HCT116 (cell line): ENCODE data around the gene DHRS7B. TPM values are rescaled to one million over a fixed set of nuclear protein-coding genes. Genes with fewer than 3 reads are reported as not detected.

Source experiments
- ATAC-seq: fragments of 200-7000 bp; cut with Tn5 transposase; 2 replicates; pipeline ENCODE4 v1.9.1; 2020; ENCODE audit warnings: mild to moderate bottlenecking, moderate library complexity
- BruUV-seq: library from RNA; stranded (reverse); fragments of 400-500 nt; replicated peaks from 2 replicates; lab custom pipeline; 2021; lab: Mats Ljungman, UMichigan
- CTCF ChIA-PET: fragments of 300-600 bp; sonication (Branson Sonifier 250); formaldehyde crosslinking; loops from one replicate; lab custom pipeline; 2021; ENCODE audit warnings: antibody characterized with exemption; lab: Charles Lee
- POLR2A ChIA-PET: fragments of 300-600, 350-600 bp; sonication (Branson Sonifier 250); formaldehyde crosslinking; loops from one replicate; lab custom pipeline; 2021; ENCODE audit warnings: antibody characterized with exemption; lab: Charles Lee
- RAD21 ChIA-PET, 2 experiments: fragments of 300-600 bp; sonication (Branson Sonifier 250); formaldehyde crosslinking; loops; one replicate each; lab custom pipeline; 2023; ENCODE audit warnings: low total read pairs in 2 of 2; ENCODE audit not compliant: uncharacterized antibody in 2 of 2, unreplicated experiment in 2 of 2, low non-redundant PET in 1 of 2; lab: Charles Lee
- DNase-seq: peaks from one replicate; pipeline ENCODE4 v3.0.0-alpha.2; 2010; ENCODE audit warnings: low read depth, low spot score
- H2AFZ ChIP-seq: fragments of 200-600 bp; shearing (Covaris generic), sonication (generic); 2 replicates; pipeline ENCODE4 v1.6.1; 2017; ENCODE audit warnings: low read depth, mixed run types, mixed read lengths, antibody characterized with exemption, low read length; ENCODE audit not compliant: poor library complexity, severe bottlenecking
- H3K27ac ChIP-seq: 2 replicates; pipeline ENCODE4 v1.5.1; 2012; ENCODE audit warnings: low read depth, low read length
- H3K27me3 ChIP-seq: fragments of 200-600 bp; sonication (generic); 2 replicates; pipeline ENCODE4 v1.6.1; 2016; ENCODE audit warnings: mixed run types, low read length, mixed read lengths; ENCODE audit not compliant: insufficient read depth
- H3K36me3 ChIP-seq, 2 experiments: fragments of 200-500 bp in 1 of 2; fragments of 200-600 bp in 1 of 2; sonication (Bioruptor generic) in 1 of 2; sonication (generic) in 1 of 2; 2 replicates each; pipeline versions ENCODE4 v1.5.1 to v1.6.1; 2014 to 2016; ENCODE audit warnings: low read length in 2 of 2, inconsistent platforms in 1 of 2, mixed read lengths in 1 of 2, mixed run types in 1 of 2; ENCODE audit not compliant: insufficient read depth in 2 of 2, control insufficient read depth in 1 of 2
- H3K4me1 ChIP-seq, 2 experiments: fragments of 200-600 bp in 1 of 2; sonication (generic) in 1 of 2; 2 replicates each; pipeline versions ENCODE4 v1.5.1 to v1.6.1; 2012 to 2017; ENCODE audit warnings: low read length in 2 of 2, inconsistent platforms in 1 of 2, mild to moderate bottlenecking in 1 of 2, mixed read lengths in 1 of 2, mixed run types in 1 of 2, moderate library complexity in 1 of 2; ENCODE audit not compliant: insufficient read depth in 2 of 2, control insufficient read depth in 1 of 2
- H3K4me2 ChIP-seq: fragments of 200-600 bp; sonication (generic); 2 replicates; pipeline ENCODE4 v1.6.1; 2017; ENCODE audit warnings: mixed run types, low read length, mixed read lengths
- H3K4me3 ChIP-seq, 2 experiments: fragments of 200-600 bp in 1 of 2; sonication (generic) in 1 of 2; replicated peaks in 1 of 2; 2 replicates each; pipeline ENCODE4 v1.5.1; 2011 to 2016; ENCODE audit warnings: low read length in 2 of 2, control low read depth in 1 of 2, low read depth in 1 of 2, mild to moderate bottlenecking in 1 of 2, mixed read lengths in 1 of 2, mixed run types in 1 of 2
- H3K79me2 ChIP-seq: fragments of 200-600 bp; sonication (generic); 2 replicates; pipeline ENCODE4 v1.6.1; 2017; ENCODE audit warnings: mild to moderate bottlenecking, mixed run types, low read length, moderate library complexity, mixed read lengths; ENCODE audit not compliant: insufficient read depth
- H3K9ac ChIP-seq: fragments of 200-600 bp; sonication (generic); 2 replicates; pipeline ENCODE4 v1.6.1; 2016; ENCODE audit warnings: low read length, mixed read lengths
- H3K9me2 ChIP-seq: fragments of 200-600 bp; sonication (generic), shearing (Covaris generic); 2 replicates; pipeline ENCODE4 v1.6.1; 2017; ENCODE audit warnings: mixed run types, mild to moderate bottlenecking, moderate library complexity; ENCODE audit not compliant: insufficient read depth
- H3K9me3 ChIP-seq, 2 experiments: fragments of 200-500 bp in 1 of 2; fragments of 200-600 bp in 1 of 2; sonication (Bioruptor generic) in 1 of 2; sonication (generic) in 1 of 2; 2 replicates each; pipeline ENCODE4 v1.6.1; 2014 to 2017; ENCODE audit warnings: low read length in 2 of 2, mixed read lengths in 2 of 2, inconsistent platforms in 1 of 2, low read depth in 1 of 2, mild to moderate bottlenecking in 1 of 2, mixed run types in 1 of 2, moderate library complexity in 1 of 2; ENCODE audit not compliant: control insufficient read depth in 1 of 2, insufficient read depth in 1 of 2
- H4K20me1 ChIP-seq: fragments of 200-600 bp; sonication (generic), shearing (Covaris generic); 2 replicates; pipeline ENCODE4 v1.6.1; 2017; ENCODE audit warnings: mixed run types, mild to moderate bottlenecking, moderate library complexity; ENCODE audit not compliant: insufficient read depth
- CBX3 ChIP-seq: IDR thresholded peaks from 2 replicates; pipeline ENCODE4 v1.6.1; 2012; ENCODE audit warnings: low read depth
- CEBPB ChIP-seq: IDR thresholded peaks from 2 replicates; pipeline ENCODE4 v1.6.1; 2012; ENCODE audit warnings: low read depth
- EGR1 ChIP-seq: IDR thresholded peaks from 2 replicates; pipeline ENCODE4 v1.6.1; 2012; ENCODE audit warnings: low read depth
- EZH2 ChIP-seq: fragments of 200-600 bp; sonication (generic); IDR thresholded peaks from 2 replicates; pipeline ENCODE4 v1.6.1; 2017; ENCODE audit warnings: antibody characterized with exemption, mixed run types
- EZH2phosphoT487 ChIP-seq: fragments of 200-600 bp; IDR thresholded peaks from 2 replicates; pipeline ENCODE4 v1.6.1; 2018; ENCODE audit warnings: antibody characterized with exemption, borderline replicate concordance
- FOSL1 ChIP-seq: IDR thresholded peaks from 2 replicates; pipeline ENCODE4 v1.6.1; 2012; ENCODE audit warnings: low read depth
- JUND ChIP-seq: IDR thresholded peaks from 2 replicates; pipeline ENCODE4 v1.6.1; 2012
- POLR2A ChIP-seq: IDR thresholded peaks from 2 replicates; pipeline ENCODE4 v1.7.0; 2011; ENCODE audit warnings: borderline replicate concordance; ENCODE audit not compliant: insufficient read depth, insufficient read length; ENCODE audit errors: extremely low read depth
- SRF ChIP-seq: IDR thresholded peaks from 2 replicates; pipeline ENCODE4 v1.6.1; 2012; ENCODE audit warnings: low read depth
- TCF7L2 ChIP-seq: IDR thresholded peaks from 2 replicates; pipeline ENCODE4 v1.7.0; 2011; ENCODE audit warnings: borderline replicate concordance, inconsistent platforms; ENCODE audit not compliant: insufficient read depth, insufficient read length; ENCODE audit errors: extremely low read depth
- YY1 ChIP-seq: IDR thresholded peaks from 2 replicates; pipeline ENCODE4 v1.6.1; 2011; ENCODE audit warnings: low read length, low read depth, moderate library complexity, mild to moderate bottlenecking; ENCODE audit not compliant: insufficient replicate concordance; ENCODE audit errors: extremely low read depth
- ZNF274 ChIP-seq: fragments of 200-500 bp; sonication (Bioruptor generic); IDR thresholded peaks from 2 replicates; pipeline ENCODE4 v1.6.1; 2014; ENCODE audit warnings: mild to moderate bottlenecking, low read depth, low read length, inconsistent platforms
- intact Hi-C: fragments of 100-400 bp; cut with micrococcal nuclease; formaldehyde crosslinking; loops from 2 replicates; pipeline ENCODE4 v1.10.0; 2022
- total RNA-seq: library from RNA; stranded (reverse); gene quantifications from one replicate; pipeline ENCODE4 v1.2.1, GENCODE V29; 2021; ENCODE audit not compliant: unreplicated experiment
- TF ChIP-seq, protein P1 (sequence below): IDR thresholded peaks from 2 replicates; pipeline ENCODE4 v1.6.1; 2012
- TF ChIP-seq, protein P2 (sequence below): IDR thresholded peaks from 2 replicates; pipeline ENCODE4 v1.6.1; 2012; ENCODE audit warnings: low read depth
- TF ChIP-seq, protein P3 (sequence below): IDR thresholded peaks from 2 replicates; pipeline ENCODE4 v1.6.1; 2011; ENCODE audit warnings: mild to moderate bottlenecking, low read length, moderate library complexity; ENCODE audit not compliant: insufficient replicate concordance; ENCODE audit errors: extremely low read depth

DHRS7B gene
- total RNA-seq, 1 experiment from 2014 or later, result 19.6 TPM

DNA sequence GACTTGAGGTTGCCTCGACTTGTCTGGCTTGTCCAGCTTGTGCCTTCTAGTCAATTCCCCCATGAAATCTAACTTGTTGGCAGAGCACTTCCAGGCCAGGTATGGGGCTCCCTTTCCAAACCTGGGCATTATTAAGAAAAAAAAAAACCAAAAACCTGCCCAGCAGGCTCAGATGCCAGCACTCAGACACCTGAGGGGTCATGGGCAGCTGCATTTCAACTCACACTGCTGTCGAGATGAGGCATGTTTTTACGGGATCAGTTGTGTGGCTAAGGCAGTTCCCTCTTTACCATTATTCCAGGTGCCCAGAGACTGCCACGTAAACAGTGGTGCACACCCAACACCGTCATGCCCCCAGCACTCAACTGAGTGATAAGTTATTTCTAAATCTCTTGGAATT is 69.4 kb downstream of the DHRS7B start:
- H3K4me1 ChIP-seq, result peaks cover 0 to 6% of the 10 kb centered on the region in 2 experiments; a peak in 1 of 4 replicates
- POLR2A ChIA-PET, result no interaction called here
- H3K4me2 ChIP-seq, result no peak overlapping the region
- DNase-seq (no peak), ATAC-seq (no peak)
- BruUV-seq, result no TSS peak
- no peak overlapping the region for H2AFZ ChIP-seq
- intact Hi-C loops, result no loop called here
- RAD21 ChIA-PET, result no interaction called here
- CTCF ChIA-PET, result no interaction called here
- no peak overlapping the region for H3K4me3 ChIP-seq
- peaks cover 37% of the 10 kb centered on the region for H3K79me2 ChIP-seq
- no peak overlapping the region for H3K9ac ChIP-seq
- H3K27ac ChIP-seq, result no peak overlapping the region
- no peaks in the 10 kb centered on the region for H3K27me3 ChIP-seq
- TF ChIP-seq, protein P1, sequence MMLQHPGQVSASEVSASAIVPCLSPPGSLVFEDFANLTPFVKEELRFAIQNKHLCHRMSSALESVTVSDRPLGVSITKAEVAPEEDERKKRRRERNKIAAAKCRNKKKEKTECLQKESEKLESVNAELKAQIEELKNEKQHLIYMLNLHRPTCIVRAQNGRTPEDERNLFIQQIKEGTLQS, result no peak
- TF ChIP-seq CEBPB (no peak), JUND (no peak), CBX3 (no peak), EZH2phosphoT487 (no peak), FOSL1 (no peak), ZNF274 (no peak), EGR1 (no peak), YY1 (no peak), TCF7L2 (no peak), SRF (no peak), EZH2 (no peak), POLR2A (no peak)
- TF ChIP-seq, protein P2, sequence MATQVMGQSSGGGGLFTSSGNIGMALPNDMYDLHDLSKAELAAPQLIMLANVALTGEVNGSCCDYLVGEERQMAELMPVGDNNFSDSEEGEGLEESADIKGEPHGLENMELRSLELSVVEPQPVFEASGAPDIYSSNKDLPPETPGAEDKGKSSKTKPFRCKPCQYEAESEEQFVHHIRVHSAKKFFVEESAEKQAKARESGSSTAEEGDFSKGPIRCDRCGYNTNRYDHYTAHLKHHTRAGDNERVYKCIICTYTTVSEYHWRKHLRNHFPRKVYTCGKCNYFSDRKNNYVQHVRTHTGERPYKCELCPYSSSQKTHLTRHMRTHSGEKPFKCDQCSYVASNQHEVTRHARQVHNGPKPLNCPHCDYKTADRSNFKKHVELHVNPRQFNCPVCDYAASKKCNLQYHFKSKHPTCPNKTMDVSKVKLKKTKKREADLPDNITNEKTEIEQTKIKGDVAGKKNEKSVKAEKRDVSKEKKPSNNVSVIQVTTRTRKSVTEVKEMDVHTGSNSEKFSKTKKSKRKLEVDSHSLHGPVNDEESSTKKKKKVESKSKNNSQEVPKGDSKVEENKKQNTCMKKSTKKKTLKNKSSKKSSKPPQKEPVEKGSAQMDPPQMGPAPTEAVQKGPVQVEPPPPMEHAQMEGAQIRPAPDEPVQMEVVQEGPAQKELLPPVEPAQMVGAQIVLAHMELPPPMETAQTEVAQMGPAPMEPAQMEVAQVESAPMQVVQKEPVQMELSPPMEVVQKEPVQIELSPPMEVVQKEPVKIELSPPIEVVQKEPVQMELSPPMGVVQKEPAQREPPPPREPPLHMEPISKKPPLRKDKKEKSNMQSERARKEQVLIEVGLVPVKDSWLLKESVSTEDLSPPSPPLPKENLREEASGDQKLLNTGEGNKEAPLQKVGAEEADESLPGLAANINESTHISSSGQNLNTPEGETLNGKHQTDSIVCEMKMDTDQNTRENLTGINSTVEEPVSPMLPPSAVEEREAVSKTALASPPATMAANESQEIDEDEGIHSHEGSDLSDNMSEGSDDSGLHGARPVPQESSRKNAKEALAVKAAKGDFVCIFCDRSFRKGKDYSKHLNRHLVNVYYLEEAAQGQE, result no peak
- TF ChIP-seq, protein P3, sequence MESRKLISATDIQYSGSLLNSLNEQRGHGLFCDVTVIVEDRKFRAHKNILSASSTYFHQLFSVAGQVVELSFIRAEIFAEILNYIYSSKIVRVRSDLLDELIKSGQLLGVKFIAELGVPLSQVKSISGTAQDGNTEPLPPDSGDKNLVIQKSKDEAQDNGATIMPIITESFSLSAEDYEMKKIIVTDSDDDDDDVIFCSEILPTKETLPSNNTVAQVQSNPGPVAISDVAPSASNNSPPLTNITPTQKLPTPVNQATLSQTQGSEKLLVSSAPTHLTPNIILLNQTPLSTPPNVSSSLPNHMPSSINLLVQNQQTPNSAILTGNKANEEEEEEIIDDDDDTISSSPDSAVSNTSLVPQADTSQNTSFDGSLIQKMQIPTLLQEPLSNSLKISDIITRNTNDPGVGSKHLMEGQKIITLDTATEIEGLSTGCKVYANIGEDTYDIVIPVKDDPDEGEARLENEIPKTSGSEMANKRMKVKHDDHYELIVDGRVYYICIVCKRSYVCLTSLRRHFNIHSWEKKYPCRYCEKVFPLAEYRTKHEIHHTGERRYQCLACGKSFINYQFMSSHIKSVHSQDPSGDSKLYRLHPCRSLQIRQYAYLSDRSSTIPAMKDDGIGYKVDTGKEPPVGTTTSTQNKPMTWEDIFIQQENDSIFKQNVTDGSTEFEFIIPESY, result no peak
- no peaks in the 10 kb centered on the region for H4K20me1 ChIP-seq
- no peaks in the 10 kb centered on the region for H3K9me2 ChIP-seq
- H3K36me3 ChIP-seq, result peaks cover 2 to 16% of the 10 kb centered on the region in 2 experiments
- H3K9me3 ChIP-seq, result no peaks in the 10 kb centered on the region
